H1 (cell line): ENCODE measurements around the gene NARS2.

ENCODE experiments used
- CHD2 ChIP-seq: IDR thresholded peaks from 2 replicates; pipeline ENCODE4 v1.6.1; 2012; ENCODE audit warnings: low read length, improper control_type of control experiment
- CTCF ChIP-seq, 3 experiments: IDR thresholded peaks; 1 replicate in 2 of 3; 2 replicates in 1 of 3; pipeline versions ENCODE4 v1.5.1 to v1.6.1; 2011; ENCODE audit warnings: low read length in 3 of 3, mild to moderate bottlenecking in 3 of 3, inconsistent platforms in 2 of 3, low read depth in 1 of 3, moderate library complexity in 1 of 3; ENCODE audit not compliant: insufficient read depth in 1 of 3; ENCODE audit errors: control extremely low read depth in 1 of 3
- POLR2A ChIP-seq, 2 experiments: IDR thresholded peaks; 1 replicate in 1 of 2; 2 replicates in 1 of 2; pipeline ENCODE4 v1.6.1; 2011; ENCODE audit warnings: low read depth in 2 of 2, low read length in 2 of 2, mild to moderate bottlenecking in 2 of 2; ENCODE audit errors: control extremely low read depth in 1 of 2

GRCh38 chr11:78583889-78584288, 9.2 kb upstream of the NARS2 start:
- TF ChIP-seq POLR2A (IDR thresholded peaks at IDR 0.05; ENCODE audit: control extremely low read depth in 1 of 2, low read depth in 2 of 2, low read length in 2 of 2) = no peak
- TF ChIP-seq CHD2 = no peak
- TF ChIP-seq CTCF (IDR thresholded peaks at IDR 0.05; ENCODE audit: control extremely low read depth in 1 of 3, insufficient read depth in 1 of 3, low read depth in 1 of 3, low read length in 3 of 3) = no peak
